Hepatocyte (in vitro differentiated cells): ENCODE results near the gene PRR29. TPM values are rescaled to one million over a fixed set of nuclear protein-coding genes. Genes with fewer than 3 reads are reported as not detected.

Experiments
- DNase-seq: peaks from one replicate; pipeline ENCODE4 v3.0.0-alpha.2; 2016; ENCODE audit warnings: low spot score
- H2AFZ ChIP-seq: fragments of 200-600 bp; sonication (generic); 2 replicates; pipeline ENCODE4 v1.6.0; 2016; ENCODE audit warnings: antibody characterized with exemption, mild to moderate bottlenecking
- H3K27ac ChIP-seq: fragments of 200-600 bp; sonication (generic); 2 replicates; pipeline ENCODE4 v1.5.1; 2016; ENCODE audit warnings: mild to moderate bottlenecking
- H3K27me3 ChIP-seq: fragments of 200-600 bp; sonication (generic); 2 replicates; pipeline ENCODE4 v1.6.1; 2016
- H3K36me3 ChIP-seq: fragments of 200-600 bp; sonication (generic); replicated peaks from 2 replicates; pipeline ENCODE4 v1.5.1; 2016; ENCODE audit warnings: low read depth; ENCODE audit not compliant: insufficient read depth
- H3K4me1 ChIP-seq: fragments of 200-600 bp; sonication (generic); 2 replicates; pipeline ENCODE4 v1.5.1; 2016; ENCODE audit warnings: mild to moderate bottlenecking, moderate library complexity; ENCODE audit not compliant: insufficient read depth
- H3K4me2 ChIP-seq: fragments of 200-600 bp; sonication (generic); 2 replicates; pipeline ENCODE4 v1.6.0; 2016
- H3K4me3 ChIP-seq: fragments of 200-600 bp; sonication (generic); 2 replicates; pipeline ENCODE4 v1.5.1; 2016; ENCODE audit warnings: mild to moderate bottlenecking
- H3K79me2 ChIP-seq: fragments of 200-600 bp; sonication (generic); 2 replicates; pipeline ENCODE4 v1.6.0; 2017; ENCODE audit warnings: mild to moderate bottlenecking
- H3K9me2 ChIP-seq: fragments of 200-600 bp; sonication (generic); replicated peaks from 2 replicates; pipeline ENCODE4 v1.6.0; 2017; ENCODE audit warnings: mild to moderate bottlenecking; ENCODE audit not compliant: insufficient read depth
- H3K9me3 ChIP-seq: fragments of 200-600 bp; sonication (generic); 2 replicates; pipeline ENCODE4 v1.5.1; 2016; ENCODE audit warnings: low read depth, mild to moderate bottlenecking
- H4K20me1 ChIP-seq: fragments of 200-600 bp; sonication (generic); 2 replicates; pipeline ENCODE4 v1.6.0; 2016; ENCODE audit warnings: mild to moderate bottlenecking; ENCODE audit not compliant: insufficient read depth, poor library complexity, severe bottlenecking
- EZH2 ChIP-seq: fragments of 200-600 bp; sonication (generic); IDR thresholded peaks from 2 replicates; pipeline ENCODE4 v1.6.1; 2016; ENCODE audit warnings: antibody characterized with exemption, mild to moderate bottlenecking, borderline replicate concordance
- EZH2phosphoT487 ChIP-seq: fragments of 200-600 bp; sonication (generic); IDR thresholded peaks from one replicate; pipeline ENCODE4 v1.6.1; 2018; ENCODE audit warnings: antibody characterized with exemption, mild to moderate bottlenecking, low read depth, moderate library complexity; ENCODE audit not compliant: unreplicated experiment, severe bottlenecking
- WGBS: methylation state at CpG from one replicate; pipeline ENCODE4 v1.1.6; 2016; ENCODE audit warnings: low lambda C conversion rate; ENCODE audit errors: missing lambda C conversion rate; 5-methylcytosine and 5-hydroxymethylcytosine counted together
- polyA plus RNA-seq: library from polyadenylated mRNA; unstranded; fragments of >200 nt; fragmentation: Nextera tagmentation; extraction: Ambion mirVana; gene quantifications from 2 replicates; pipeline ENCODE4 v1.2.1, GENCODE V29; 2016
- total RNA-seq: library from RNA; depleted of rRNA; stranded (reverse); fragments of >200 nt; gene quantifications from 2 replicates; pipeline ENCODE4 v1.2.3, GENCODE V29; 2014
- TF ChIP-seq, protein P1 (sequence below): fragments of 200-600 bp; sonication (generic); IDR thresholded peaks from 2 replicates; pipeline ENCODE4 v1.5.1; 2016; ENCODE audit warnings: antibody characterized with exemption, mild to moderate bottlenecking; ENCODE audit not compliant: poor library complexity

The PRR29 gene
- total and polyA plus RNA-seq, 2 experiments from 2014 or later, result 0.13 to 1.4 TPM

DNA sequence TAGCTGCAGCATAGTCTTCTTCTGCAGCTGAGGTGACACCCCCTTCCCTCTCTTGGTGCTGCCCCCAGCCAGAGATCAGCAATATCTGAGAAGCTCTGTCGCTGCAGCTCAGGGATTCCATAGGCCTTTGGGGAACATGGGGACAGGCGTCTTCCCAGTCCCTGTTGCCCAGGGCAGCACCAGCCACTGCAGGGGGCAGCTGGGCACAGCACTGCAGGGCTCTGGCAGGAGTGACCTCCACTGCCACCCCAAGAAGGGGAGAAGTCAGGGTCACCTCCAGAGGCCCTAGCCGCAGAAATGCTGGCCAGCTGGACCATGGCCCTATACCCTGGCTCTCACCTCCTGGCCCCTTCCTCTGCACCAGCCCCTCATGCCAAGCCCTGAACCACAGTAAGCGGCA is 42.4 kb upstream of the PRR29 start:
- Histone ChIP-seq H3K9me2 (no peaks in the 10 kb centered on the region), H3K27ac (no peak overlapping the region), H3K9me3 (no peaks in the 10 kb centered on the region), H2AFZ (no peak overlapping the region), H3K4me2 (no peak overlapping the region), H4K20me1 (no peaks in the 10 kb centered on the region), H3K36me3 (no peaks in the 10 kb centered on the region), H3K4me1 (no peaks in the 10 kb centered on the region), H3K27me3 (peaks cover 3% of the 10 kb centered on the region), H3K79me2 (no peaks in the 10 kb centered on the region), H3K4me3 (no peak overlapping the region)
- no peak for DNase-seq
- TF ChIP-seq, protein P1, sequence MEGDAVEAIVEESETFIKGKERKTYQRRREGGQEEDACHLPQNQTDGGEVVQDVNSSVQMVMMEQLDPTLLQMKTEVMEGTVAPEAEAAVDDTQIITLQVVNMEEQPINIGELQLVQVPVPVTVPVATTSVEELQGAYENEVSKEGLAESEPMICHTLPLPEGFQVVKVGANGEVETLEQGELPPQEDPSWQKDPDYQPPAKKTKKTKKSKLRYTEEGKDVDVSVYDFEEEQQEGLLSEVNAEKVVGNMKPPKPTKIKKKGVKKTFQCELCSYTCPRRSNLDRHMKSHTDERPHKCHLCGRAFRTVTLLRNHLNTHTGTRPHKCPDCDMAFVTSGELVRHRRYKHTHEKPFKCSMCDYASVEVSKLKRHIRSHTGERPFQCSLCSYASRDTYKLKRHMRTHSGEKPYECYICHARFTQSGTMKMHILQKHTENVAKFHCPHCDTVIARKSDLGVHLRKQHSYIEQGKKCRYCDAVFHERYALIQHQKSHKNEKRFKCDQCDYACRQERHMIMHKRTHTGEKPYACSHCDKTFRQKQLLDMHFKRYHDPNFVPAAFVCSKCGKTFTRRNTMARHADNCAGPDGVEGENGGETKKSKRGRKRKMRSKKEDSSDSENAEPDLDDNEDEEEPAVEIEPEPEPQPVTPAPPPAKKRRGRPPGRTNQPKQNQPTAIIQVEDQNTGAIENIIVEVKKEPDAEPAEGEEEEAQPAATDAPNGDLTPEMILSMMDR, result no peak
- no peak for TF ChIP-seq EZH2phosphoT487
- no peak for TF ChIP-seq EZH2
- WGBS, result 93% methylated on average over 4 of the region's 4 CpGs

DNA sequence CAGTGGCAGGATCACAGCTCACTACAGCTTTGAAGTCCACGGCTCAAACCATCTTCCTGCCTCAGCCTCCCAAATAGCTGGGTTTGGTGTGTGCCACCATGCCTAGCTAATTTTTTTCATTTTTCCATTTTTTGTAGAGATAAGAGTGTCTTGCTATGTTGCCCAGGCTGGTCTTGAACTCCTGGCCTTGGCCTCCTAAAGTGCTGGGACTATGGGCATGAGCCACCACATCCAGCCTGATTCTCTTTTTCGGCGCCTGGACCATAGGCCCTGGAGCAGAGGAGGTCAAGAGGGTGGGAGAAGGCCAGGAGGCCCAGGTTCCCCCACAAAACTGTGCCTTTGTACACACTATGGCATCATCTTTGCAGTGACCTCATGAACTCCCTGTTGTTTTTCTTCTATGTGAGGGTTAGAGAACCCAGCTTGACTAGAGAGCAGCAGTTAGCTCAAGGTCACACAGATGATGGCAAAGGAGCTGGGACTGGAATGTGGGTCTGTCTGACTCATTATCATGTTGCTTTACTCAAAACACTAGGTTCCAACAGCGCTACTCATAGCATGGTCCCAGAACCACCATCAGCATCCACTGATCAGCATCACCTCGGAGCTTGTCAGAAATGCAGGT is 41.7 kb upstream of the PRR29 start:
- TF ChIP-seq EZH2phosphoT487 (no peak), EZH2 (no peak)
- TF ChIP-seq, protein P1, result no peak
- no peak overlapping the region for H2AFZ ChIP-seq

DNA sequence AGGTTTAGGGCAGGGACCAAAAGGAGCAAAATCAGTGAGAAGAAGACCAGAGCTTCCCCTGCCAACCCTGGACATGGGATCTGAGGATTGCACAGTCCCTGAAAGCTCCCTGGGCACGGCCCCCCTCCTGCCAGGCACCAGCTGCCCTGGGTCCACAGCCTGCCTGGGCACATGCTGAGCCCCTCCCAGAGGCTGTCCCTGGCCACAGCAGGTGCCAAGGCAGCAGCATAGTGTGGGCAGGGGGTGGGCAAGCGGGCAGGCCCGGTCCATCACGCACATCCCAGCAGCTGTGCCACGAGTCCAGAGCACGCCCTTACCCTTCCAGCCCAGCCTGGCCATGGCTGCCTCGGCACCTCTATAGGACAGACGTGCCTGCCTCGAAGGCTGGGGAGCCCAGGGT is 38.1 kb upstream of the PRR29 start:
- 76% methylated on average over 7 of the region's 9 CpGs for WGBS
- no peaks in the 10 kb centered on the region for H3K36me3 ChIP-seq
- H4K20me1 ChIP-seq, result no peaks in the 10 kb centered on the region
- H3K4me3 ChIP-seq, result no peak overlapping the region
- no peaks in the 10 kb centered on the region for H3K79me2 ChIP-seq
- H2AFZ ChIP-seq, result no peak overlapping the region
- H3K27me3 ChIP-seq, result peaks cover 3% of the 10 kb centered on the region
- no peaks in the 10 kb centered on the region for H3K9me2 ChIP-seq
- no peaks in the 10 kb centered on the region for H3K4me1 ChIP-seq
- TF ChIP-seq EZH2, result no peak
- TF ChIP-seq, protein P1, result no peak
- no peak for TF ChIP-seq EZH2phosphoT487
- H3K27ac ChIP-seq, result no peak overlapping the region
- H3K9me3 ChIP-seq, result no peaks in the 10 kb centered on the region
- no peak overlapping the region for H3K4me2 ChIP-seq
- no peak for DNase-seq

More for the DNA sequence above, 41.7 kb upstream of the PRR29 start:
- Histone ChIP-seq H4K20me1 (no peaks in the 10 kb centered on the region), H3K9me3 (no peaks in the 10 kb centered on the region), H3K4me1 (no peaks in the 10 kb centered on the region), H3K36me3 (no peaks in the 10 kb centered on the region), H3K27ac (no peak overlapping the region), H3K79me2 (no peaks in the 10 kb centered on the region), H3K27me3 (peaks cover 3% of the 10 kb centered on the region), H3K4me3 (no peak overlapping the region), H3K9me2 (no peaks in the 10 kb centered on the region), H3K4me2 (no peak overlapping the region)
- DNase-seq, result no peak
- WGBS, result 93% methylated on average over 5 of the region's 5 CpGs
